ENCODE data around the gene ITPRIP. TPM values are rescaled to one million over a fixed set of nuclear protein-coding genes. Genes with fewer than 3 reads are reported as not detected.

Gene ITPRIP
- polyA plus RNA-seq, 1 of the 3 experiments (the other 2 are of a cell fraction) = 22.1 TPM

GRCh38 chr10:104303594-104304355, 34.5 kb downstream of the ITPRIP start:
- Histone ChIP-seq H3K79me2 (ENCODE audit: insufficient read depth) (peaks cover 2% of the 10 kb centered on the region; the same call in 1 of the 2 replicates), H3K9ac (no peak overlapping the region), H3F3A (replicated peaks; ENCODE audit: insufficient read depth) (peaks cover 19% of the 10 kb centered on the region), H2AFZ (ENCODE audit: low read depth) (no peak overlapping the region), H3K36me3 (replicated peaks in 1 of 2; ENCODE audit: control insufficient read depth in 1 of 2, insufficient read depth in 2 of 2, low read length in 1 of 2) (no peaks in the 10 kb centered on the region), H3K4me2 (no peak overlapping the region), H3K27me3 (ENCODE audit: insufficient read depth) (no peaks in the 10 kb centered on the region), H3K4me1 (ENCODE audit: control insufficient read depth in 1 of 2, insufficient read depth in 2 of 2, low read depth in 1 of 2, low read length in 1 of 2) (peaks cover 34 to 36% of the 10 kb centered on the region in 2 experiments), H4K20me1 (ENCODE audit: insufficient read depth) (no peaks in the 10 kb centered on the region), H3K27ac (ENCODE audit: low read depth in 2 of 2, low read length in 1 of 2) (no peak overlapping the region), H3K4me3 (ENCODE audit: low read depth in 2 of 2, low read length in 1 of 2) (no peak overlapping the region), H3K9me2 (no peaks in the 10 kb centered on the region), H3K9me3 (no peaks in the 10 kb centered on the region)
- DNase-seq = no peak
- TF ChIP-seq, protein P1, sequence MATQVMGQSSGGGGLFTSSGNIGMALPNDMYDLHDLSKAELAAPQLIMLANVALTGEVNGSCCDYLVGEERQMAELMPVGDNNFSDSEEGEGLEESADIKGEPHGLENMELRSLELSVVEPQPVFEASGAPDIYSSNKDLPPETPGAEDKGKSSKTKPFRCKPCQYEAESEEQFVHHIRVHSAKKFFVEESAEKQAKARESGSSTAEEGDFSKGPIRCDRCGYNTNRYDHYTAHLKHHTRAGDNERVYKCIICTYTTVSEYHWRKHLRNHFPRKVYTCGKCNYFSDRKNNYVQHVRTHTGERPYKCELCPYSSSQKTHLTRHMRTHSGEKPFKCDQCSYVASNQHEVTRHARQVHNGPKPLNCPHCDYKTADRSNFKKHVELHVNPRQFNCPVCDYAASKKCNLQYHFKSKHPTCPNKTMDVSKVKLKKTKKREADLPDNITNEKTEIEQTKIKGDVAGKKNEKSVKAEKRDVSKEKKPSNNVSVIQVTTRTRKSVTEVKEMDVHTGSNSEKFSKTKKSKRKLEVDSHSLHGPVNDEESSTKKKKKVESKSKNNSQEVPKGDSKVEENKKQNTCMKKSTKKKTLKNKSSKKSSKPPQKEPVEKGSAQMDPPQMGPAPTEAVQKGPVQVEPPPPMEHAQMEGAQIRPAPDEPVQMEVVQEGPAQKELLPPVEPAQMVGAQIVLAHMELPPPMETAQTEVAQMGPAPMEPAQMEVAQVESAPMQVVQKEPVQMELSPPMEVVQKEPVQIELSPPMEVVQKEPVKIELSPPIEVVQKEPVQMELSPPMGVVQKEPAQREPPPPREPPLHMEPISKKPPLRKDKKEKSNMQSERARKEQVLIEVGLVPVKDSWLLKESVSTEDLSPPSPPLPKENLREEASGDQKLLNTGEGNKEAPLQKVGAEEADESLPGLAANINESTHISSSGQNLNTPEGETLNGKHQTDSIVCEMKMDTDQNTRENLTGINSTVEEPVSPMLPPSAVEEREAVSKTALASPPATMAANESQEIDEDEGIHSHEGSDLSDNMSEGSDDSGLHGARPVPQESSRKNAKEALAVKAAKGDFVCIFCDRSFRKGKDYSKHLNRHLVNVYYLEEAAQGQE (IDR thresholded peaks at IDR 0.05; ENCODE audit: low read depth, low read length) = no peak
- TF ChIP-seq MAX (IDR thresholded peaks at IDR 0.05; ENCODE audit: low read depth) = no peak
- TF ChIP-seq RCOR1 (IDR thresholded peaks at IDR 0.05; ENCODE audit: low read length) = no peak
- TF ChIP-seq FOXJ3 (CRISPR knock-in tag; IDR thresholded peaks at IDR 0.05) = no peak
- ChIA-PET POLR2A (no interaction called here), CTCF (interaction anchor here (1.1 to 10.3 kb wide), 10 partner anchors 10 to 48 kb away, joined by 3 to 152 read pairs (median 8); partner anchors contain the start of genes CFAP58 and ITPRIP)
- 52% methylated on average over 2 of the region's 2 CpGs for WGBS (ENCODE audit: low lambda C conversion rate)

- Histone ChIP-seq H3K4me1 (ENCODE audit: control insufficient read depth in 1 of 2, insufficient read depth in 2 of 2, low read depth in 1 of 2, low read length in 1 of 2) (peaks cover 22 to 42% of the 10 kb centered on the region in 2 experiments), H3K9me2 (no peaks in the 10 kb centered on the region), H3K36me3 (replicated peaks in 1 of 2; ENCODE audit: control insufficient read depth in 1 of 2, insufficient read depth in 2 of 2, low read length in 1 of 2) (no peaks in the 10 kb centered on the region), H3K4me2 (no peak overlapping the region), H3K9ac (no peak overlapping the region), H3K79me2 (ENCODE audit: insufficient read depth) (no peaks in the 10 kb centered on the region), H3K27me3 (ENCODE audit: insufficient read depth) (no peaks in the 10 kb centered on the region), H3K27ac (ENCODE audit: low read depth in 2 of 2, low read length in 1 of 2) (peak overlapping the region in 1 of 2 experiments; percentile 98; a peak in 2 of 4 replicates), H2AFZ (ENCODE audit: low read depth) (no peak overlapping the region), H3F3A (replicated peaks; ENCODE audit: insufficient read depth) (peaks cover 19% of the 10 kb centered on the region), H3K4me3 (ENCODE audit: low read depth in 2 of 2, low read length in 1 of 2) (no peak overlapping the region), H3K9me3 (no peaks in the 10 kb centered on the region), H4K20me1 (ENCODE audit: insufficient read depth) (no peaks in the 10 kb centered on the region)
- POLR2A ChIA-PET = no interaction called here
- 66% methylated on average over 3 of the region's 3 CpGs for WGBS (ENCODE audit: low lambda C conversion rate)
- no peak for TF ChIP-seq TEAD4 (IDR thresholded peaks at IDR 0.05; ENCODE audit: borderline replicate concordance, insufficient read depth)
- peak; percentile 32 for TF ChIP-seq CTCF (IDR thresholded peaks at IDR 0.05)
- CTCF ChIA-PET = interaction anchor here (1.1 to 10.3 kb wide), 6 partner anchors 8 to 50 kb away, joined by 3 to 152 read pairs (median 8); partner anchors contain the start of gene CFAP58
- no peak for DNase-seq
Measured at GRCh38 chr10:104301907-104302690, 36.2 kb downstream of the ITPRIP start.

Measured in SK-N-SH (cell line).